Inflammatory macrophage (primary cell): ENCODE measurements around the gene TTLL5.

ENCODE experiments used
- DNase-seq, 2 donors: peaks; one replicate each; pipeline ENCODE4 v3.0.0-alpha.2; 2020 to 2022

Gene TTLL5

DNA sequence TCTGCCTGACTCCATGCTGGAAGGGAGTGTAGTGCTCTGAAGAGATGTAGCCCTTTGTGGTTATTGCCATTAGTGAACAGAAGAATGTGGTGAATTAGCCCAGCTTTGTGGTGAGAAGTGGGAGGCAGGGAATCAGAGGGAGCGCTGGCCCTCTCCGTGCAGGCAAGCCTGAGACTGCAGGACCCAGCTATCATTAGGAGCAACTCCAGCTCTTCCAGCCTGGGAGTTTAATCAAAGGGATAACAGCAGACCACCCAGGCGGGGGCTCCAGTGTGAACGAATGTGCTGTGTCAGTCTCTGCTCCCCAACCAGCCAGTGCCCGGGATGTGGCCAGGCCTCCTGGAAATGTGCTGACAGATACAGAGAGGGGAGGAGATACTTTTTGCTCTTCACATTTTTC lies 142.7 kb downstream of the TTLL5 start:
- DNase-seq, result no peak

DNA sequence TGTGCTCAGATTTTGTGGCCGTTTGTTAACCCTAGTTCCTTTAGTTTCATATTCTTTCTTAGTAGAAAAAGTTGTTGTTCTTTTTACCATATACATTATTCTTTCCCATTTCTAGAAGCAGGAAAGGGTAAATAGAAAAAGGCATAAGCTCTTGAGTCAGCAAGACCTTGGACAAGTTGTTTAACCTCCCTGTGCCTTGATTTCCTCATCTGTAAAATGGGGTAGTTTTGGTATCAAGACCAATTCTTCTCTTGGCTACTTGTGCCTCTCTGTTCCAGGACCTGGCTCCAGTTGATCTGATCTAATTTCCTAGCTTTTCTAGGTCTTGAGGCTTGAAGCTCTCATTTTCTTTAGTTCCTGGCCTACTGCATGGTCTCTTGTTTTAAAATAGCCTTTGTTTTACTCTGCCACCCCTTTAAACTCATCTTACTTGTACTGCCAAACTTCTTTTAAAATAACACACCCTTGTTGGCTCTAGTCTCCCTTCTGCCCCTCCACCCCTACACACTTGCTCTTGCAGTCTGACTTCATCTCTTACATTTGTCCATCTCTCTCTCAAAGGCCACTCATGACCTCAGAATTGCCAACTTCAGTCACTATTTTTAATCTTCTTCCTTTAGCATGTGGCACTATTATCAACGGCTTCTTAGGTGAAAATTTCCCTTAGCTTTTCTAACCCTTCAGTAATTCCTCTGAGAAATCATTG lies 143.7 kb downstream of the TTLL5 start:
- DNase-seq, result no peak

DNA sequence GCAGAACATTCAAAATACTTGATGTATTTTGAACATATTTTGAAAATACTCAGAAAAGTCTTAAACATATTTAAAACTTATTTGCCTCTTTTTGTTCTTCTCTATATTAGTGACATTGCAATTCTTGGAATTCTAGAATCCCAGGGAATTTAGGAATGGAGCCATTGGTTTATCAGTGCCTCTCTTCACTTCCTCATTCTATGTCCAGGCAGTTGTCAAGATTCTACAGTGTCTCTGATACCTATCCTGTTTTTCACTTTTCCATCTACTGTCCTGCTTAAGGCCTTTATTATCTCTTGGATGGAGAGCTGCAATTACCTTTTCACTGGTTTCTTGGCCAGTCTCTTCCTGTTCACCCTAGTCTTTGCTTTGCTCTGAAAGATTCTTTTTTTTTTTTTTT lies 144.6 kb downstream of the TTLL5 start:
- no peak for DNase-seq

DNA sequence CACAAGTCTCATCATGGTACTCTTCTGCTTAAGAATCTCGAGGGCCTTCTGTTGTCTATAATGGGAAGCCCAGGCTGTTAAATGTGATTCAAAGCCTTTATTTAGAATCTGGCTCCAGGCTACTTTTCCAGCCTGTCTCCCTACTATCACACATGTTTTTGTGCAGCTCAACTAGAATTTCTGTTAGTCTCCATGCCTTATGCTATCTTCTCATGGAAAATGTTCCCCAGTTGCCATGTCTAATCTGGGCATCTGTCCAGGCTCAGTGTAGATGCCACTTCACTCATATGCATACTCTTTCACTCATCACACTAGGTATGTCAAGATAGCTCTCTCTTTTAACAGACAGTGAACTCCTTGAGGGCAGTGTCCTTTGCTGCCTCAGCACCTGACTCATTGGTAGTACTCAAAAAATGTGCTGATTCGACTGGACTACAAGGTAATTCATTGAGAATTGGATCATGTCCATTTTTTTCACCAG lies 145.3 kb downstream of the TTLL5 start:
- DNase-seq, result no peak

DNA sequence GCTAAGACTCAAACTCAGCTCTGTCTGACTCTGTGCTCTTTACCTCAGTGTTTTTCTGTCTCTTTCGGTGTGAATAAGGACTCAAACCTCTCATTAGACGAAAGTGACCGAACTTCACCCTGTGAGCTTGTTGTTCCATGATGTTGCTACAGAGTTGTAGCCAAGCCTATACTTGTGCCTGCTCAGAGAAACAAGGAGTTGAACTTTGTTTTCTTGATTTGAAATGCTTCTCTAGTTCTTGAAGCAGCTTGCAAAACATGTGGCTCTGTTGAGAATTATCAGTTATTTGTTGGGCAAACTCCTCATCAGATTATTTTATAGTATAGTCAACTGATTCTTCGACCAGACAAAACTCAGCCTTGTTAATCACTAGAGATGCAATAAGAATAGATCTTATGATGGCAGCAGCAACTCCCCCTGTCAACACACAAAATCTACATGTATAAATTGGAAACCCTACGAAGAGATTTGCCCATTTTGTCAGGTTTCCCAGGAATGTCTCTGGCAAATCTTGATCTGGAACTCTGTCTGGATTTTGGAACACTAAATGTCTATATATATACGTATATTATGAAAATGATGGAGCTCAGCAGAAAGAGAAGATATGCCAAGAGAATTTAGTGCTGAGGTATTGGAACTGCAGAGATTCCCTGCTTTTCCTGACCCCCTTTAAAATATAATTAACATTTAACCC lies 146.8 kb downstream of the TTLL5 start:
- DNase-seq, result no peak

DNA sequence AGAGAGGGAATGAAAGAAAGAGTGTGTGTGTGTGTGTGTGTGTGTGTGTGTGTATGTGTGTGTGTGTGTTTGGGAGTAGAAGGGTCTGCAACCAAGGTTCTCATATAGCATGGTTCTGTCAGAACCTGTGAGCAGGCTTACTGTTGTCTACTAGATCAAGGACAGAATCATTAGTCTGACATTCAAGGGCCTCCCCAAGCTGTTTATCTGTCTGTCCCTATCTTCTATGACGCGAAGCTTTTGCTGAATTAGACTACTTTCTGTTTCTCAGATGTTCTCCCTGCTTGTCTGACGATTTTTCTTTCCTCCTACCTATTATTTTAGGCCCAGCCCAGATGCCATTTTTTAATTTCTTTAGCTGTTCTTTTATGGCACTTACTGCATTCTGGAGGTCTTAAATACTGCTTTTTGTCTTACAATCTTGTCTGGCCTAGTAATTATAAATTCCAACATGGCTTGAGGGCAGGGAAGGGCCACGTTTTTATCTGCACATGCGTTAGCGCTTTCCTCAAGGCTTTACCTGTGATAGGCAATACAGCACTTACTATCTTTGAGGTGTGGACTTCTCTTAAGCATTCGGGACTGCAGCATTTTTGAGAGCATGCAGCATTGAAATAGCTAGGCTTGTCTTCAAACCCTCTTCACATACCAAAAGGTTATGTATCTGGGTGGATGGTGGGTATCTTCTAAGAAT lies 150.2 kb downstream of the TTLL5 start:
- no peak for DNase-seq

DNA sequence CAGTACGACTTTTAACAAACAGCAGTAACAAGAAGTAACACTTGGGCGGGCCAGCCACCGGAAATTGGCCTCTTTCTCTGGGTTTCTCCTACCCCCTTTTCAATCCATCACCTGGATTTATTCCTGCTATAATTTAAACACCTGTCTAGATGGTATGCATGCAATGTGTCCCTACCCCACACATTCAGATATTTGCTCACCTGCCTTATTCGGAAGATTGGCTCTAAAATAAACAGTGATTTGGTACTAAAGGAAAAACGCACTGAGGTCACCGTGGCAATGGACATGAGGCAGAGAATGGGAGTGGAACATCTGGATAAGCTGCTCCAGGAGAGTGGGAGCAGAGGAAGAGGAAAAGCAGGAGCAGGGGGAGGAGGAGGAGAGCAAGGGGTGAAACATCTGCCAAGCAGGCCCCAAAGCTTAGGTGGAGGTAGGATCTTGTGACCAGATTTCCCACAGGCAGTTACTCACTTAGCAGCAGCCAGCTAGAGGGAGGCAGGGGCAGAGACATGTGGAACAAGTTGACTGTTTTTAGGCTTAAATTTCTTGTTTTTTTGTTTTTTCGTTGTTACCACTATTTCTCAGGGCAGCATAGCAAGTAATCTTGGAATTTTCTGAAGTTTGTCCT lies 150.9 kb downstream of the TTLL5 start:
- DNase-seq, result no peak

DNA sequence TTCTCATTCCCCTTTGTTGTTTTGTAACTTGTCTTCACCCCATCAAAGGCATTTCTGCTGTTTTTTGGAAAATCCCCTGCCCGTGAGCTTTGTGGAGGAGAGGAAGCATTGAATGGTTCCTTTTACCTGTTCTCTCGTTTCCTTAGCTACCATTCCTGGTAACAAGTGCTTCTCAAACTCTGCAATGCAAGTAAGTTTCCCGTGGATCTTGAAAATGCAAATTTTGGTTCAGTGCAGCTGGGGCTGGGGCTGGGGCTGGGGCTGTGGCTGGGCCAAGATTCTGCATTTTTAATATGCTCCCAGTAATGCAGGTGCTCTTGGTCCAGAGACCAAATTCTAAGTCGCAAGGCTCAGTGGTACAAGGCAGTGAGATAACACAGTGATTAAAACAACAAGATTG lies 151.6 kb downstream of the TTLL5 start:
- DNase-seq, result no peak

DNA sequence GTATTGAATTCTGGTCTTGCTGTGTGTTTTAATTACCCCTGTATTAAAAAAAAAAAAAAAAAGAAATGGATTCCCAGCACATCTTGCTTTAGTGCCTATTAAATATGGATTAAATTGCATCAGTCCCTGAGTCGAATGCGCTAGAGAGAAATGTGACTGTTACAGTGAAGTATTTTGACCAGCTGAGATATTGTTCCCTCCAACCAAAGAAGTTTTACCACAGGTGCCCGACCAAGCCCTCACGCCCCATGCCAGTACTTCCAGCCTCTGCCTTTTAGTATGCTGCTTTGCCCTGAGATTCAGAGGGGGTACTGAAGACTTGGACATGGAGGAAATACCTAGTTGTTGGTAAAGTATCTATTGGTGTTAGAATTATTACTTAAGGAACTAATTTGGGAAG lies 159.7 kb downstream of the TTLL5 start:
- DNase-seq, result no peak

DNA sequence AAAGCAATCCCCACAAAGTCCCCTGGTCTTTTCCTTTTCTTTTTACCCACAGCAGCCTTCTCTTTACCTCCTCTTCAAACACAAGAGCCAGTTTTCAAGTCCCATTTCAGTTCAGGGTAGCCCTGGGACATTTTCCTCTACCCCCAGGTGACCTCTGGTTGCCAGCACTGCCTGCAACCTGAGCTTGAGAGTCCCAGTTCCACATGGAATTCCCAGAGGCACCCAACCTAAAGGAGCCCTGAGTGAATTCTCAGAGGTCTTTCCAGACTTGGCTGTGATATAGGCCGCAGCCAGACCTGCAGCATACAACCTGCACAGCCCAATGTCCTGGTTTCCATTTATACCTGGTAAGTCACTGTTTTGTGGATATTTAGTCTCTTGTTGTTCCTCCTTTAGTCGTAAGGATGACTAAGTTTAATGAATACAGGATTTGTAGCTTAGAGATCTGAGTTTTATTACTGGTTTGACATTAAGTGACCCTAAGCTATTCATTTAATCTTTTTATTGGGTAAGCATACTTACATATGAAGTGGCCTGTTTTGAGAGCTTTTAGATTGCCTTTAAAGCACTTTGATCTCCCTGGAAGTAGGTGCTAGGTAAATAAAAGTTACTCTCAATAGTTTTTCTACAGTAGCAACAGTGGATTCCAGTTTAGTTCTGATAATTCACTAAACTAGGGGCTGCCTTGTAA lies 160.9 kb downstream of the TTLL5 start:
- no peak for DNase-seq

DNA sequence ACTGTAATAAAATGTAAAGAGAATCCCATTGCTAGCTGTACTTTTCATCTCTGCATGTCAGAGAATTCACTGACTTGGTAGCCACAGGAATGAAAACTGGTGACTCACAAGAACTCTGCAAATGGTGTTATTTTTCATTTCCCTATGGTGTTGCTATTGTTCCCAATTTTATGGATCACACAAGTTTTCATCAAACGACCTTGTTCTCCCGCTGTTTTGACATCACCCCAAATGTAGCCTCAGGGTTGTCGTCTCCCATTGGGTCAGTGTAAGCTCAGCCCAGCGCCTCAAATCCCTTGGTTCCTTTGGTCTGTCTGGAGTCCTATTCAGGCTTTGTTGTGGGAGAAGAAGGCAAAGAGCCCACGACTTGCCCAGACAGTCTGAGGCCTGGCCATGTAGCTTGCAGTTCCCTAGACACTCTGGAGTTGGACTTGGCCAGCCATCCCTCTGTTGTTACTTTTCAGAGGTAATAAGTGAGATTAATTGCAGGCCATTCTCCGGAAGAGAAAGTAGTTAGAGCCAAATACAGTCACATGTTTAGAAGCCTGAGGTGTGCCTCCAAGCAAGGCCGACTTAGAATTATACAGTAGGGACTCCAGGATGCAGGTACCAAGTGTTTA lies 161.6 kb downstream of the TTLL5 start:
- no peak for DNase-seq

DNA sequence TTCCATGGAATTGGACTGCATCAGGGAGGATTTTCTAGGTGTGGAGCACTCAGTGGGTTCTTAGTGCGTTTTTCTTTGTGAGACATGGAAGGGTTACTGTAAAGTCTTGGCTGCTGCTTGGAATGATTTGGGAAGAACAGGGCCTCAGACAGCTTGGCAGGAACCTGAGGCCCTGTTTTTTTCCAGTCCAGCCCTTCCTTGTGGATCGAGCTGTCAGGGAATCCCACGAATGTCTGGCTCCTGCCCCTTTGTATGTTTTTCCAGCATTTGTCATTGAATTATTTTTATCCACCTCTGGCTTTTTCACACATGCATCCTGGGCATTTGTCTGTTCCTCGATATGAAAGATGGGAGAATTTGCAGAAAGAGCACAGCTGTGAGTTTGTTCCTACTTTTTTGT lies 162.3 kb downstream of the TTLL5 start:
- no peak for DNase-seq

DNA sequence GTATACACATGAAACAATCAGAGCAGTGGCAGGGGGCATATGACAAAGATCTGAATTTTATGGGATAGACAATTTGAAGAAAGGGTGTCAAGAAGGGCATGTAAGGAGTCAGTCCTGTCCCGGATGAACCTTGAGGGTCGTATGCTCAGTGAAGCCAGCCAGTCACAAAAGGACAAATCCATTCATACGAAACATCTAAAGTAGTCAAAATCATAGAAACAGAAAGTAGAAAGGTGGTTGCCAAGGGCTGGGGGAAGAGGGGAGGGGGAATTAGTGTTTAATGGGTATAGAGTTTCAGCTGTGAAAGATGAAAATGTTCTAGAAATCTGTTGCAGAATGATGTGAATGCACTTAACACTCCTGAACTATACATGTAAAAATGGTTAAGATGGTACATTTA lies 163.3 kb downstream of the TTLL5 start:
- DNase-seq, result no peak

DNA sequence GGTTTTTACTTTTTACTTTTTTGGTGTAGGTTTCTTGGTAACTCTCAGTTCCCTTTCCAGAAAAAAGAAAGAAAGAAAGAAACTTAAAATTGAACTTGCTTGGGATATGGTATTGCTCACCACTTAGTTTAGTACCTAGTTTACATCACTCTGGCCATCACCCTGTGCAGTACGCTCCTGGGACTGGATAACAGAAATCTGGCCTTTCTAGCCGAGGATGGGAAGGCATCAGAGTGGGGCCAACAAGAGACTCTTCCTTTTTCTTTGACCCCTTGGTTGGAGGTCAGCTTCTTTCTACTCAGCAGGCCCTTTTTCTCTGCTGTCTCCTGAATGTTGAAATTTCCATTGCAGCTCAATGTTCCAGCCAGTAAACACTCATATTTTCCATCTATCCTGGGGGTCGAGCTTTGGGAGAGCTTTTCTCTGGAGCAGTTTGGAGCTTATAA lies 164.1 kb downstream of the TTLL5 start:
- no peak for DNase-seq

DNA sequence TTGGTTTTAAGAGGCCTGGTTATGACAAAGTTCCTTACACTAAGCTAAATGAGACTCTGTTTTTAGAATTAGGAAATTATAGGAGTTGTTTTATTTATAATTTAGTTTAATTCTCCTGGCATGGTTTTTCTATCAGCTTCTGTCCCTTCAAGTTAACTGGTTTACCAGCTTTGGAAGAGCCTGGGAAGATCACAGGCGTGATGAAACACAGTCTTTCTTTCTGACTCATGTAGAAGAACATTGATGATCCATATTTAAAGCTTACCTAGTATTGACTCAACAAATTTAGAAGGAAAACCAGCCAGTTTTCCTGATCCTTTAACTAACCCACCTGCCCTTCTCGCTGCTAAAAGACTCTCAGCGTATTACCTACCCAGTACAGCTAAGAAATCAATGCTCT lies 165.6 kb downstream of the TTLL5 start:
- no peak for DNase-seq

DNA sequence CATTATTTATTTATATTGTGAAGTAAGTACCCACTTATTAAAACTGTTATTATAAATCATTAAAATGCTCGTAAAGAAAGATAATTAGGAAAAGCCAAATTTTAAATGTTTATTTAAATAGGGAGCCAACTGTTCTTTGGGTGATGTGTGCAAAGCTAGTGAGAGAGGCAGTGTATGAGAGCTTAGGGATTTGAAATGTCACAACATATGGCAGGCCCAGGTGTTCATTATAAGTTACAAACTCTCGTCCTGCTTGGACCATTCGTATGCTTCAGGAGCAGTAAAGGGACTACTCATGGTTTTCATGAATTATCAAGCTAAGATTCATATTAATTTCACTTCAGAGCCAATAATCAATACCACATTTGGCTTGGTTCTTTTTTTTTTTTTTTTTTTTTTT lies 166.3 kb downstream of the TTLL5 start:
- DNase-seq, result no peak

DNA sequence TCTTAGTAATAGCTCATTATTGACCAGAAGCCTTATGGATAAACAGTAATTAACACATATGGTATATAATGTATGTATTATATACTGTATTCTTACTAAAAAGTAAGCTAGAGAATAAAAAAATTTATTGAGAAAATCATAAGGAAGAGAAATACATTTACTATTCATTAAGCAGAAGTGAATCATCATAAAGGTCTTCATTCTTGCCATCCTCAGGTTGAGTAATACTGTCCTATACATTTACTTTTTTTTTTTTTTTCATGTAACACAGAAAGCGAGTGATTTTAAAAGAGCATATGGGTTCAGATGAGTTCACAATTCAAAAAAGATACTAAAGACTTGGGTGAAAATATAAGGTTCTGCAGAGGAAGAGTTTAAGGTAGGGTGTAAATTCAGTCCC lies 168.3 kb downstream of the TTLL5 start:
- no peak for DNase-seq

DNA sequence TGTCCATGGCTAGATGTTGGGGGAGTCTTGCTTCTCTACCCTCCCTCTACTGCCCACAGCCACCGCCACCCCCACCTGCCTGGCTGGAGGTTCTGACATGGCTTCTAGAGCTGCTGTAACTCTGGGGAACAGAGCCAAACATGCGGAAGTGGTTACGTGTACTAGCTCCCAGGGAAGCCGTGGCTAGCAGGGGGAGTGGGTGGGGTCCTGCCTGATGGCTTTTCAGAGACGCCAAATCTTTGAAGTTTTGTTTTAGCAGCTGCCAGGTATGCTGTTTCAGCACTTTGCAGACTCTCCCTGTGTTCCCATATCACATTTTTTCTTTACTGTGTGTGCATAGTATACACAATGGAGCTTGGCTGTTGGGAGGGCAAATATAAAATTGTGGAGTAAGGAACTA lies 170.4 kb downstream of the TTLL5 start:
- peak; percentile 38 to 62 for DNase-seq

DNA sequence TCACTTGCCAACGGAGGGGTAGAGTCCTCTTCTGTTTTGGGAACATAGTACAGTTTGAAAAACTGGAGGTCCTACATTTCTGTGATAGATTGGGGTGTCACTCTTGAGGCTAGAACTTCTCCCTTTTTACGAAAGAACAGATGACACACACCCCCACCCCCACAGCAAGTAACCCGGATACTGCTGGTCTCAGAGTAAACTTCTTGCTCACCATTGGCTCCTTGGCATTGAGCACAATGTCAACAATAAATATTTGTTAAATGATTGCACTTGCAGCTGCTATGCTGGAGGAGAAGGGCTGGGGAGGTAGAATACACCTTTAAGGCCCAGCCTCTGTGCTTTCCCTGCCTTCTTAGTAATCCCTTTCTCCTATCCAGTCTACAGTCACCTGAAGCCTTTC lies 170.9 kb downstream of the TTLL5 start:
- peak; percentile 47 to 59 for DNase-seq

DNA sequence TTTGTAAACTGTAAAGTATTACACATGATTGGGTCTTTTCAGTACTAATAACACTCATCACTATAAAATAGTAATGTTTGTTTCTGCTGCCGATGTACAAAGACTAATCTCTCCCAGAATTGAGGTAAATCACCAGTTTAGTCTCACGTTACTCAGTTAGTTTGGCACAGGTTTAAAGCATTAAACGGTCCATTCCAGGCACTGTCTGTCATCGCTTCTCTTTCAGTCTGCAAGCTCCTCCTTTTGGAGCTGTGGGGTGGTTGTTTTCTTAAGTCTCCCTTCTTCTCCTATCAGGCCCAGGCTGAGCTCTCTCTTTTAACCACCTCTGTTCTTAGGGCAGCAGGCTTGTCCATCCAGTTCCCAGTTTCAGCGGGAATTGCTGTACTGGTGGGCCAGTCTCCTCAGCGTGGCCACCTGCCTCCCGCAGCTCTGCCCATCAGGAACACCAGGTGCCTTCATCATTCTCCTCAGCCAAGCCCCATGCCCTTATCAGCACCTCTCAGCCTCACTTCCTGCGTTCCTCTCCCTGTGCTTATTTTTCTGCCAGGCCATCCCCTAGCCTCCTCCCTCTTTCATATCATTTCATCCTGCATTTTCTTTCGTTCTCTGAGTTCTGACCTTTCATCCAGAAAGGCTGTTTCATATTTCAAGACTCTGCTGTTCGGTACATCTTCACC lies 171.7 kb downstream of the TTLL5 start:
- no peak for DNase-seq

DNA sequence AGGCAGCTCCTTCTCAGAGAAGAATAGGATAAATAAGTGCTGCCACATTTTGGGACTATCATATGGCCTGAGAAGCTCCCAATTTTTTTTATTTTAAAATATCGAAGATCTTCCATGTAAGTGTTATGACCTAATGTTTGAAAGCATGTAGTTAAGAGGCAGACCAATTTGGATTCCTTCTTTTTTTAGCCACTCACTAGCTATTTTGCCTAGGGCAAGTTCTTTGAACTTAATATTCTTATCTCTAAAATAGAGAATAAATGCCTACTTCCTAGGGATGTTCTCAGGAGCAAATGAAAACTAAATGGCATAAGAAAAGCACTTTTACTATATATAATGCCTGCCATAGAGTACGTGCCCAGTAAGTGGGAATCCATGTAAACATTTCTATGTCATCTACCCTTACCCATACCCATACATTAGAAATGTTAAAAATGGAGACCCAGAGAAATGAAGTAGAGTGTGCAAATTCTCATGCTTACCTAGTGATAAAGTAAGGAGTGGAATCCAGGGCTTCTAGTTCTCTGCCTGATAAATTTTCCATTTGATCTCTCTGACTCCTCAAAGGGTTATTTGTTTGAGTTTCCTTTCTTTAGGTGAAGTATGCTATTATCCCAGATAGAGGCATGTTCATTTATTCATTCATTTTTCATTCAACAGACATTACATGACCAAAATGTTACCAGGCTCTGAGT lies 172.4 kb downstream of the TTLL5 start:
- no peak for DNase-seq
